Fibroblast of villous mesenchyme (primary cell): ENCODE data around the gene RBBP8. TPM values are rescaled to one million over a fixed set of nuclear protein-coding genes. Genes with fewer than 3 reads are reported as not detected.
"Not testable (repeated sequence)": the region's sequence is repeated elsewhere in the genome, so short reads cannot be mapped to it uniquely, and the experiment has no call there.

Experiments
- DNase-seq: peaks from one replicate; pipeline ENCODE4 v3.0.0-alpha.2; 2010; ENCODE audit warnings: low read depth
- H3K4me3 ChIP-seq: 2 replicates; pipeline ENCODE4 v1.5.1; 2011; ENCODE audit warnings: low read depth, mild to moderate bottlenecking, low read length
- total RNA-seq: library from RNA; depleted of rRNA; stranded (reverse); fragments of >200 nt; gene quantifications from 2 replicates; pipeline ENCODE4 v1.2.3, GENCODE V29; 2012
- TF ChIP-seq, protein P1 (sequence below): IDR thresholded peaks from 2 replicates; pipeline ENCODE4 v1.5.1; 2012; ENCODE audit warnings: low read depth, mild to moderate bottlenecking, low read length; ENCODE audit not compliant: insufficient read depth

RBBP8 gene
- total RNA-seq, 1 donor = 39.3 TPM

DNA sequence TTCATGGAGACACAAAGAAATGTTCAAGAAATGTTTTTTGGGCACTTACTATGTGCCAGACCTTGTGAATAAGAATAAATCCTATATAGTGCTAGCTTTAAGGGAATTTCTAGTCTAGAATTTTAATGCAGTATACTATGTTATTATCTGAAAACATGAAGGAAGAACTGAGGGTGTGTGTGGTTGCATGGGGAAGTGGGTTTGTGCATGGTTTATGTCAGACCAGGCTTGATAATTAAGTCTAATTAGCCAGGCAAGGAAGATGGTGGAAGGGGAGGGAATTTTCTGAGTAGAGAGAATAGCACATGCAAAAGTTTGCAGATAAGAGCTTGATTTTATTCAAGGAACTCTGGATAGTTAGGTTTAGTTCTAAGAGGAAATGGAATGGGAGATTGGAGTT is 6.5 kb downstream of the RBBP8 start:
- no peak for DNase-seq
- H3K4me3 ChIP-seq = no peak overlapping the region
- TF ChIP-seq, protein P1, sequence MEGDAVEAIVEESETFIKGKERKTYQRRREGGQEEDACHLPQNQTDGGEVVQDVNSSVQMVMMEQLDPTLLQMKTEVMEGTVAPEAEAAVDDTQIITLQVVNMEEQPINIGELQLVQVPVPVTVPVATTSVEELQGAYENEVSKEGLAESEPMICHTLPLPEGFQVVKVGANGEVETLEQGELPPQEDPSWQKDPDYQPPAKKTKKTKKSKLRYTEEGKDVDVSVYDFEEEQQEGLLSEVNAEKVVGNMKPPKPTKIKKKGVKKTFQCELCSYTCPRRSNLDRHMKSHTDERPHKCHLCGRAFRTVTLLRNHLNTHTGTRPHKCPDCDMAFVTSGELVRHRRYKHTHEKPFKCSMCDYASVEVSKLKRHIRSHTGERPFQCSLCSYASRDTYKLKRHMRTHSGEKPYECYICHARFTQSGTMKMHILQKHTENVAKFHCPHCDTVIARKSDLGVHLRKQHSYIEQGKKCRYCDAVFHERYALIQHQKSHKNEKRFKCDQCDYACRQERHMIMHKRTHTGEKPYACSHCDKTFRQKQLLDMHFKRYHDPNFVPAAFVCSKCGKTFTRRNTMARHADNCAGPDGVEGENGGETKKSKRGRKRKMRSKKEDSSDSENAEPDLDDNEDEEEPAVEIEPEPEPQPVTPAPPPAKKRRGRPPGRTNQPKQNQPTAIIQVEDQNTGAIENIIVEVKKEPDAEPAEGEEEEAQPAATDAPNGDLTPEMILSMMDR = no peak

DNA sequence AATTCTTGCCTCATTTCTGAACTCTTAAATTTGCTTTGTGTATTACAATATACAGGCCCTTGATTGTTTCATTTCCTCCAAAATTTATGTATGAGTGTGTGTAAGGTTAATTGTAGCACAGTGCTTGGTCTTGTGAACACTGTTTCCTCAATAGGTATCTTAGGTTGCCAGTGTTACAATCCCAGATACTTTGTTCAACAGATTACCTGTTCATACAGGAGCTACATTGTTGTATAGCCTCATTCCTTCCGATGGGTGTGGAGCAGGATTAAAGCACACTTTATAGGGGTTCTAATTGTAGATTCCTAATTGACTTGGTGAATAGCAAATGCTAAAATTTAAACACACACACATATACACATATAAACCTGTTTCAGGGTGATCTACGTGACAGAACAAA is 10.7 kb downstream of the RBBP8 start:
- no peak overlapping the region for H3K4me3 ChIP-seq
- DNase-seq = no peak
- TF ChIP-seq, protein P1 = no peak

DNA sequence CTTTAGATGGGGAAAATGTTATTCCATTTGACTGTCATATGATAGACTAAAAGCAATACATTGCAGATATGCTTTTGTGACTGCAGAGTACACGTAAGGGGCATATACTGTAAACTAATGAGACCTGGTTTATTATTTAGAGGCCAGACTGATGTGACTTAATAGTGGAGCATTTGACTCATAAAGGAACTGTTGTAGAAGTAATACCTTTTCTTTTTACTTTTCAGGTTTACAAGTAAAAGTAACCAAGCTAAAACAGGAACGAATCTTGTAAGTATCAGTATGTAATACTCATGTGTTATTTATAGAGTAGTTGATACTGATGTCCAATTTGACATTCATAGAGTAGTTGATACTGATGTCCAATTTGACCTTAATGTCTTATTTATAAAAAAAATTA is 13.1 kb downstream of the RBBP8 start:
- DNase-seq = no peak
- TF ChIP-seq, protein P1 = no peak
- no peak overlapping the region for H3K4me3 ChIP-seq

DNA sequence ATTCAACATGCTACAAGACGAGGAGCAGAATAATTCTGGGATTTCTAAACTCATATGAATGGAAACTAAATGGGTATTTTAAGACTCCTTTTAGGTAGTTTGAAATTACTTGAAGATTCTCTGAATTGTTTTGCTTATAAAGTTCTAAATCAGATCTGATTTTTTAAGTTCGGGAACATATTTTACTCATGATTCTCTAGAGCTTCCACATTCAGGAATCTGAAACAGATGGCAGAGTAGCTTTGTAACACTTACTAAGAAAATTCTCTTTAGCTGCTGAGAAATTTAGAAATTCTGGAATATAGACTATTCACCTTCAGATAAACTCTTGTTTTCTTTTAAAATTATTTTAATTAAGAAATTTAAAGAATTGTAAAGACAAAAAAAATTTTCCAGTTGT is 13.7 kb downstream of the RBBP8 start:
- no peak for DNase-seq
- TF ChIP-seq, protein P1 = no peak
- no peak overlapping the region for H3K4me3 ChIP-seq

DNA sequence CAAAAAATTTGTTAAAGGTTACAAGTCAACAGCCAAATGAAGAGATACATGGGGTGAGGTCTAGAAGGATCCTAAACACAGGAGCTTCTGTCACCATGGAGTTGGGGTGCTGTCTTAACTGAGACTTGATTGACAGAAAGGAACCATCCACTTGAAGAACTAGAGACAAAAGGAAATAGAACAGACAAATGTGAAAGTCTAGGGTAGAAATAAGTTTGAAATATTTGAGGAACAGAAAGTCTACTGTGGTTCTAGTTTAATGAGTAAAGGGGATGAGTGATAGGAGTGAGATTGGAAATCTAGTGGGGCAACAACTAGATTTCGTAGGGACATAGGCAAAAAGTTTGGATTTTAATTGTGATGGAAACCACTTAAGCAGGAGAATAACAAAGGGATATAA is 18.7 kb downstream of the RBBP8 start:
- TF ChIP-seq, protein P1 = no peak
- DNase-seq = no peak
- H3K4me3 ChIP-seq = no peak overlapping the region

DNA sequence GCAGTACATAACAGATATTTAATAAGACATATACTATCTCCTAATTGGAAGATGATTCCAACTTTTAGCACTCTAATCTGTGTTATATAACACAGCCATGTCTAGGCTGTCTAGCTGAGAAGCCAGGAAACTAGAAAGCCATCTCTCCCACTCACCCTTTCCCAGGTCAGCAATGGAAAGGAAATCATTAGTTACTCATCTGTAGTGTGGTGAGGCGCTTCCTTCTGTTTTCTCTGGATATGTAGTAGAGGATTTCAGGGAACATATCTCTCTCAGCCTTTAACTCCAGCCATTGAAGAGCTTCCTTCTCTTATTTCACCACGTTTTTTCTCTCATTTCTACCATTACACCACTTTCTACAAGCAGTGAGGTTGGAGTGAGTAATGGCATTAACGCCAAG is 19.4 kb downstream of the RBBP8 start:
- H3K4me3 ChIP-seq = no peak overlapping the region
- no peak for DNase-seq
- TF ChIP-seq, protein P1 = no peak

DNA sequence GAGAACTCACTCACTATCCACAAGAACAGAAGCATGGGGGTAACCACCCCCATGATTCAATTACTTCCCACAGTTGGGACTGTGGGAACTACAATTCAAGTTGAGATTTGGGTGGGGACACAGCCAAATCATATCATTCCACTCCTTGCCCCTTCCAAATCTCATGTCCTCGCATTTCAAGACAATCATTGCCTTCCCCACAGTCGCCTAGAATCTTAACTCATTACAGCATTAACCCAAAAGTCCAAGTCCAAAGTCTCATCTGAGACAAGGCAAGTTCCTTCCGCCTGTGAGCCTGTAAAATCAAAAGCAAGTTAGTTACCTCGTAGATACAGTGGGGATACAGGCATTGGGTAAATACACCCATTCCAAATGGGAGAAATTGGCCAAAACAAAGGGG is 20.9 kb downstream of the RBBP8 start:
- not testable (repeated sequence) for DNase-seq, H3K4me3 ChIP-seq
